ENCODE measurements around the gene FSTL4. TPM values are rescaled to one million over a fixed set of nuclear protein-coding genes. Genes with fewer than 3 reads are reported as not detected.

Gene FSTL4
- total RNA-seq, 1 experiment from 2014 or later, result not detected

DNA sequence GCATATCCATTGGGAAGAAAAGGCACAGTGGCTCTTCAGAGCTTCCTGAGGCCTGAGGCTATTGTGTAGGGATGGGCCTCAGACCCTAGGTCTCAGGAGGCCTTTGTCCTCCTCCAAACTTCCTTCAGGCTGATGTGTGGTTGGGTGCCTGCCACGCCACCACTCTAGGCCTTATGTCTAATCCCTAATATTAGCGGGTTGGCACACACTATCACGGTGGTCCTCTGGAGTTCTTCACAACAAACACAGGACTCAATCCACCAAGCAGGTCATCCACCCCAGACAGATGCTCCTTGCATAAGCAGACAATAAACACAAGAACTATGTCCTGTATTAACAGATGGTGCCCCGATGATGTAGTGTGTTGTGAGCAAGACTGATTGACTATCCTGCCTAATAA is 31.0 kb upstream of the FSTL4 start:
- H2AFZ ChIP-seq (ENCODE audit: low read length), result no peak overlapping the region
- H3K36me3 ChIP-seq (ENCODE audit: insufficient read depth, low read length), result no peaks in the 10 kb centered on the region
- H3K27me3 ChIP-seq (ENCODE audit: low read length), result no peaks in the 10 kb centered on the region
- H4K20me1 ChIP-seq (ENCODE audit: insufficient read depth, low read depth, low read length), result no peaks in the 10 kb centered on the region
- H3K4me1 ChIP-seq (ENCODE audit: low read length), result peaks cover 11% of the 10 kb centered on the region
- no peak for DNase-seq
- H3K79me2 ChIP-seq (ENCODE audit: low read length), result no peaks in the 10 kb centered on the region
- no peak overlapping the region for H3K9ac ChIP-seq (ENCODE audit: low read length)
- H3K9me2 ChIP-seq (replicated peaks; ENCODE audit: insufficient read depth, low read length), result no peaks in the 10 kb centered on the region
- no peak overlapping the region for H3K4me3 ChIP-seq (ENCODE audit: low read length)
- H3K27ac ChIP-seq (ENCODE audit: low read length), result no peak overlapping the region
- H3K4me2 ChIP-seq (ENCODE audit: low read depth, low read length, poor library complexity, severe bottlenecking), result no peak overlapping the region
- H3K9me3 ChIP-seq (ENCODE audit: low read length), result no peaks in the 10 kb centered on the region

DNA sequence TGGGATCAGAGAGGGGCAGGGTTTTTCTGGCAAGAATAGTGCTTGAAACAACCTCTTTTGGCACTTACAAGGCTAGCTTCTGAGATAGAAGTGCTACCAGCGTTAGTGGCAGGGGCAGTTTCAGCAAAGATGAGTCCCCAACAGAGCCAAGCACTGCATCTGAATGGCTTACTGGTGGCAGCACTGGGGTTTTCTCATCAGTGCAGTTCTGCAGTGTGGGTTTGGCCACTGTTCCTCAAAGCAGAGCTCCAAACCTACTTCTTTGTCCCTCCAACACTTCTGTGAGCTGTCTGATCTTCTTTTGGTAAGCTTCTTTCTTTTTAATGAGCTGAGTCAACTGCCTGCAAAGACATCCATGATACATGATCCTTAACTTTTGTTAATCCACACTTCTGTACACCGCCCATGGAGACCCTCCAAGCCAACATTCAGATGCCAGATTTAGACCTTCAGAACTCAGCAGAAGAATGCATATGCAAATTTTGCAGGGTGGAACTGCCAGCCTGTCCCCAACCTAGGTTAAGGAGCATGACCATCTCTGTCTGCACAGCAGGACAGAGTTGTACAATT is 29.9 kb upstream of the FSTL4 start:
- Histone ChIP-seq H3K36me3 (ENCODE audit: insufficient read depth, low read length) (no peaks in the 10 kb centered on the region), H3K9me3 (ENCODE audit: low read length) (no peaks in the 10 kb centered on the region), H3K9me2 (replicated peaks; ENCODE audit: insufficient read depth, low read length) (no peaks in the 10 kb centered on the region), H3K9ac (ENCODE audit: low read length) (no peak overlapping the region), H3K4me3 (ENCODE audit: low read length) (no peak overlapping the region), H3K27ac (ENCODE audit: low read length) (no peak overlapping the region), H2AFZ (ENCODE audit: low read length) (no peak overlapping the region), H3K4me1 (ENCODE audit: low read length) (peaks cover 11% of the 10 kb centered on the region), H4K20me1 (ENCODE audit: insufficient read depth, low read depth, low read length) (no peaks in the 10 kb centered on the region), H3K79me2 (ENCODE audit: low read length) (no peaks in the 10 kb centered on the region), H3K27me3 (ENCODE audit: low read length) (no peaks in the 10 kb centered on the region), H3K4me2 (ENCODE audit: low read depth, low read length, poor library complexity, severe bottlenecking) (no peak overlapping the region)
- DNase-seq, result no peak

DNA sequence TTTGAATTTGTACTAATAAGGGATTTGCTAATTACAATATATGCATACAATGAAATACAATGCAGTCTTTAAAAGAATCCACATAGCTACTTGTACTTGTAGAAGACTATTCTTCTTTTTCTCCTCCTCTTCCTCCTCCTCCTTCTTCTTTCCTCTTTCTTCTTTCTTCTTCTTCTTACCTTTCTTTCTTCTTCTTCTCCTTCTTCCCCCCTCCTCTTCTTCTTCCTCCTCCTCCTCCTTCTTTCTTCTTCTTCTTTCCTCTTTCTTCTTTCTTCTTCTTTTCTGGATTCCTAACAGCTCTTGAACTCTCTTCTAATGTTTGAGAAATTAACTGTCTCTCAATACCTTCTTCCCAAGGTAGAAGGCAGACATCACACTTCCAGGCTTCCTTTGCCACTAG is 29.3 kb upstream of the FSTL4 start:
- Histone ChIP-seq H3K4me3 (ENCODE audit: low read length) (no peak overlapping the region), H3K4me2 (ENCODE audit: low read depth, low read length, poor library complexity, severe bottlenecking) (no peak overlapping the region), H3K27ac (ENCODE audit: low read length) (no peak overlapping the region), H3K4me1 (ENCODE audit: low read length) (peaks cover 11% of the 10 kb centered on the region), H3K36me3 (ENCODE audit: insufficient read depth, low read length) (no peaks in the 10 kb centered on the region), H2AFZ (ENCODE audit: low read length) (no peak overlapping the region), H4K20me1 (ENCODE audit: insufficient read depth, low read depth, low read length) (no peaks in the 10 kb centered on the region), H3K9me2 (replicated peaks; ENCODE audit: insufficient read depth, low read length) (no peaks in the 10 kb centered on the region), H3K79me2 (ENCODE audit: low read length) (no peaks in the 10 kb centered on the region), H3K9me3 (ENCODE audit: low read length) (no peaks in the 10 kb centered on the region), H3K9ac (ENCODE audit: low read length) (no peak overlapping the region), H3K27me3 (ENCODE audit: low read length) (no peaks in the 10 kb centered on the region)
- no peak for DNase-seq

DNA sequence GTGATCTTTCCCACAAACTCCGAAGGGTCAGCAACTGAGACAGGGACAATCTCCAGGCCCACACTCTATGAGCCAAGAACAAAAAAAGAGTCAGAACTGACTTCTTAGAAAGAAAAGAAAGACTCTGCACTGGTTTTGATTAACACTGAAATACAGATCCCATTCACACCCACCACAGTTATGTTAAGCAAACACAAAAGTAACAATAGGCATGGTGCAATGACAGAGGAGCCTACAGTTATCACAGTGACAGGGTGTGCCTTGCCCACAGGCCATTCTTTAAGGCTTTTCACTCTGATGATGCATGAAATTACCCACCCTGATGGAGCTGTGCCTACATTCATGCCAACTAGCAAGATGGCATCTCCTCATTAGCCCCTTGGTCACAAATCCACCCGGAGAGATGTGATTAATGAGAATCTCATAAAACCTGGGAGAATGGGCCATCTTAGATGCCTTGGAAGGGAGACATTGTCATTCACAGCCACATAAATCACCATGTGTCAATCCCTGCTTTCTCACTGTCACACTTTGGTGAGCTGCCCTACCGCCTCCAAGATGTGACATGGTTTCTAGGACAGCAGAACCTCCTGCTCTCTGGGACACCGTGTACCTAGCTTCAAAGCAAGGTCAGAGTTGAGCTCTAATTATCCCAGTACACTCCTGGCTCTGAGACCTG is 27.6 kb upstream of the FSTL4 start:
- Histone ChIP-seq H3K27me3 (ENCODE audit: low read length) (no peaks in the 10 kb centered on the region), H3K9ac (ENCODE audit: low read length) (no peak overlapping the region), H3K4me2 (ENCODE audit: low read depth, low read length, poor library complexity, severe bottlenecking) (no peak overlapping the region), H3K27ac (ENCODE audit: low read length) (no peak overlapping the region), H3K4me1 (ENCODE audit: low read length) (peaks cover 11% of the 10 kb centered on the region), H4K20me1 (ENCODE audit: insufficient read depth, low read depth, low read length) (no peaks in the 10 kb centered on the region), H3K9me2 (replicated peaks; ENCODE audit: insufficient read depth, low read length) (no peaks in the 10 kb centered on the region), H3K36me3 (ENCODE audit: insufficient read depth, low read length) (no peaks in the 10 kb centered on the region), H3K9me3 (ENCODE audit: low read length) (no peaks in the 10 kb centered on the region), H3K4me3 (ENCODE audit: low read length) (no peak overlapping the region), H2AFZ (ENCODE audit: low read length) (no peak overlapping the region), H3K79me2 (ENCODE audit: low read length) (no peaks in the 10 kb centered on the region)
- DNase-seq, result no peak

DNA sequence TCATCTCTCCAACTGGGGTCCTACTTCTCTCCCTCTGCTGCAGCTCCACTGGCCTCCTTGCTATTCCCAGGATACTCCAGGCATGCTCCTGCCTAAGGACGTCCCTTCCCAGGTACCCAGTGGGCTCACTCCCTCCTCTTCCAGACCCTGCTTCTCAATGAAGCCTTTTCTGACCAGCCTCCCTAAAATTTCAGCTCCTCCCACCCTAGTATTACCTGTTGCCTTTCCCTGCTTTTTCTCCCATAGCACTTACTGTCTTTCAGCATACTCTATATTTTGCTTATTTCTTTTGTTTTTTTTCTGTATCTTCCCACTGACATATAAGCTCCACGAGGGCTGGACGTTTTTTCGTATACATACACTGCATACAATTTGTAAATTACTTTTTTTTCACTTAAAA is 26.1 kb upstream of the FSTL4 start:
- H3K4me1 ChIP-seq (ENCODE audit: low read length), result peaks cover 17% of the 10 kb centered on the region
- H3K79me2 ChIP-seq (ENCODE audit: low read length), result no peaks in the 10 kb centered on the region
- H3K27me3 ChIP-seq (ENCODE audit: low read length), result no peaks in the 10 kb centered on the region
- H2AFZ ChIP-seq (ENCODE audit: low read length), result no peak overlapping the region
- H3K36me3 ChIP-seq (ENCODE audit: insufficient read depth, low read length), result no peaks in the 10 kb centered on the region
- H3K4me3 ChIP-seq (ENCODE audit: low read length), result no peak overlapping the region
- no peak overlapping the region for H3K9ac ChIP-seq (ENCODE audit: low read length)
- H4K20me1 ChIP-seq (ENCODE audit: insufficient read depth, low read depth, low read length), result no peaks in the 10 kb centered on the region
- no peaks in the 10 kb centered on the region for H3K9me2 ChIP-seq (replicated peaks; ENCODE audit: insufficient read depth, low read length)
- no peak overlapping the region for H3K4me2 ChIP-seq (ENCODE audit: low read depth, low read length, poor library complexity, severe bottlenecking)
- H3K9me3 ChIP-seq (ENCODE audit: low read length), result no peaks in the 10 kb centered on the region
- no peak for DNase-seq
- no peak overlapping the region for H3K27ac ChIP-seq (ENCODE audit: low read length)

DNA sequence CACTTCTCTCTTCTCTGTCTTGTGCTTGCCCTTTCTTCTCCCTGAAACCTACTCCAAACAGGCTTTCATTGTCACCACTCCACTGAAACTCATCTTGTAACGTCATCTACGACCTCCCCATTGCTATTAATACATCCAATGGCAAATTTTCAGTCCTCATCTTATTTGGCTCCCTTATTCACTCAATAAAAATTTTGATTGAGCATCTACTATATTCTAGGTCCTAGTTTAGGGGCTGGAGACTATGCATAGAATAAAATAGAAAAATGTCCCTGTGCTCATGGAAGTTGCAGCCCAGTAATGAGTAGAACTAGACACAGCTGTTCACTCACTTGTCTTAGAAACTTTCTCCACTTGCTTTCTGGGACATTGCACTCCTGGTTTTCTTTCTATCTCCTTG is 24.9 kb upstream of the FSTL4 start:
- H3K4me2 ChIP-seq (ENCODE audit: low read depth, low read length, poor library complexity, severe bottlenecking), result no peak overlapping the region
- H3K4me1 ChIP-seq (ENCODE audit: low read length), result peaks cover 8% of the 10 kb centered on the region
- no peaks in the 10 kb centered on the region for H3K36me3 ChIP-seq (ENCODE audit: insufficient read depth, low read length)
- H3K79me2 ChIP-seq (ENCODE audit: low read length), result no peaks in the 10 kb centered on the region
- H3K9me2 ChIP-seq (replicated peaks; ENCODE audit: insufficient read depth, low read length), result no peaks in the 10 kb centered on the region
- no peaks in the 10 kb centered on the region for H3K9me3 ChIP-seq (ENCODE audit: low read length)
- H3K4me3 ChIP-seq (ENCODE audit: low read length), result no peak overlapping the region
- no peaks in the 10 kb centered on the region for H4K20me1 ChIP-seq (ENCODE audit: insufficient read depth, low read depth, low read length)
- no peak overlapping the region for H3K9ac ChIP-seq (ENCODE audit: low read length)
- no peaks in the 10 kb centered on the region for H3K27me3 ChIP-seq (ENCODE audit: low read length)
- H3K27ac ChIP-seq (ENCODE audit: low read length), result no peak overlapping the region
- H2AFZ ChIP-seq (ENCODE audit: low read length), result no peak overlapping the region
- DNase-seq, result no peak

DNA sequence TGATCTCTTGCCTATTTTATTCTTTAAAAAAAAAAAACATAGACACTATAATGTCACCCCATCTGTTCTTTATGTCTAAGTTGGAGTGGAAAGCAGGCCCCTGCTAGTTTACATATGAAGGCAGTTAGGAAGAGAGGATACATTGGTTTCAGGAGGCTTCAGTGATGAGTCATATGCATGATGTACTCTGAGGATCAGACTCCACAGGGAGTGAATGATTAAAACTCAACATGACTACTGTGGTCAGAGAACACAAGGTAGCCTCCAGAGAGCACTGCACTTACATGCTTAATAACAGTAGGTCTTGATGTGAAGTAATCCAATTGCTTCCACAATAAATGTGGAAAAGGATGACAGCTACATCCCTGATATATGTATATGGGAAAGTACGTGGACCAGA is 22.7 kb upstream of the FSTL4 start:
- no peaks in the 10 kb centered on the region for H3K79me2 ChIP-seq (ENCODE audit: low read length)
- no peaks in the 10 kb centered on the region for H4K20me1 ChIP-seq (ENCODE audit: insufficient read depth, low read depth, low read length)
- no peak for DNase-seq
- no peak overlapping the region for H2AFZ ChIP-seq (ENCODE audit: low read length)
- no peaks in the 10 kb centered on the region for H3K27me3 ChIP-seq (ENCODE audit: low read length)
- peaks cover 6% of the 10 kb centered on the region for H3K4me1 ChIP-seq (ENCODE audit: low read length)
- H3K9ac ChIP-seq (ENCODE audit: low read length), result no peak overlapping the region
- no peak overlapping the region for H3K4me3 ChIP-seq (ENCODE audit: low read length)
- H3K9me3 ChIP-seq (ENCODE audit: low read length), result no peaks in the 10 kb centered on the region
- H3K36me3 ChIP-seq (ENCODE audit: insufficient read depth, low read length), result no peaks in the 10 kb centered on the region
- H3K9me2 ChIP-seq (replicated peaks; ENCODE audit: insufficient read depth, low read length), result no peaks in the 10 kb centered on the region
- H3K27ac ChIP-seq (ENCODE audit: low read length), result no peak overlapping the region
- no peak overlapping the region for H3K4me2 ChIP-seq (ENCODE audit: low read depth, low read length, poor library complexity, severe bottlenecking)

DNA sequence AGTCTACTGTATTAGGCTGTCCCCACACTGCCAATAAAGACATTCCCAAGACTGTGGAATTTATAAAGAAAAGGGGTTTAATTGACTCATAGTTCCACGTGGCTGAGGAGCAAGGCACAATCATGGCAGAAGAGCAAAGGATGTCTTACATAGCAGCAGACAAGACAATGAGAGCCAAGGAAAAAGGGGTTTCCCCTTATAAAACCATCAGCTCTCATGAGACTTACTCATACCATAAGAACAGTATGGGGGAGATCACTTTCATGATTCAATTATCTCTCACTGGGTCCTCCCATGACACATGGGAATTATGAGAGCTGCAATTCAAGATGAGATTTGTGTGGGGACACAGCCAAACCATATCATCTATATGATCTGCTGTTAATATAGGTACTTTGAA is 14.8 kb upstream of the FSTL4 start:
- no peak for DNase-seq
- Histone ChIP-seq H3K4me3 (ENCODE audit: low read length) (no peak overlapping the region), H3K27ac (ENCODE audit: low read length) (no peak overlapping the region), H2AFZ (ENCODE audit: low read length) (no peak overlapping the region), H3K27me3 (ENCODE audit: low read length) (no peaks in the 10 kb centered on the region), H3K4me1 (ENCODE audit: low read length) (no peaks in the 10 kb centered on the region), H3K79me2 (ENCODE audit: low read length) (no peaks in the 10 kb centered on the region), H3K9me2 (replicated peaks; ENCODE audit: insufficient read depth, low read length) (0 out of 2 replicates have a peak, but pooled peaks cover 3% of the 10 kb centered on the region), H3K9ac (ENCODE audit: low read length) (no peak overlapping the region), H3K9me3 (ENCODE audit: low read length) (no peaks in the 10 kb centered on the region), H4K20me1 (ENCODE audit: insufficient read depth, low read depth, low read length) (no peaks in the 10 kb centered on the region), H3K4me2 (ENCODE audit: low read depth, low read length, poor library complexity, severe bottlenecking) (no peak overlapping the region), H3K36me3 (ENCODE audit: insufficient read depth, low read length) (no peaks in the 10 kb centered on the region)

All from Karpas-422 (cell line).